ENCODE data around the gene PRICKLE2. TPM values are rescaled to one million over a fixed set of nuclear protein-coding genes. Genes with fewer than 3 reads are reported as not detected.

PRICKLE2 gene
- total RNA-seq, 1 donor from 2014 or later, result 5.1 TPM

DNA sequence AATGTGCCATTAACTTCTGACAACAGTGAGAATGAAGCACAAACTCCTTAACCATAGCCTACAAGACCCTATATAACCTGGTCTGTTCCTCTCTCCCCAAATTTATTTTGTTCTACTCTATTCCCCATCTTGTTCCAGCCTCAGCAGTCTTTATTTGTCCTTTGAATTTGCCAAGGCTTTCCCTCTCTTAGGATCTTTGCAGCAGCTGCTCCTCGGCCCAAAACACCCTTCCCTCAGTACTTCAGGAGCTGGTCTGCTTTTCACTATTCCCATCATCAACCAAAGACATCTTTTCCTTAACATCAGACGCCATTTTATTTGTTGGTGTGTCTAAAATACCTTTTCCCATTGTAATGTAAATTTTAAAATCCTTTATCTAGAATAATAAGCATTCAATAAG lies 10.2 kb downstream of the PRICKLE2 start:
- TF ChIP-seq, protein P1, sequence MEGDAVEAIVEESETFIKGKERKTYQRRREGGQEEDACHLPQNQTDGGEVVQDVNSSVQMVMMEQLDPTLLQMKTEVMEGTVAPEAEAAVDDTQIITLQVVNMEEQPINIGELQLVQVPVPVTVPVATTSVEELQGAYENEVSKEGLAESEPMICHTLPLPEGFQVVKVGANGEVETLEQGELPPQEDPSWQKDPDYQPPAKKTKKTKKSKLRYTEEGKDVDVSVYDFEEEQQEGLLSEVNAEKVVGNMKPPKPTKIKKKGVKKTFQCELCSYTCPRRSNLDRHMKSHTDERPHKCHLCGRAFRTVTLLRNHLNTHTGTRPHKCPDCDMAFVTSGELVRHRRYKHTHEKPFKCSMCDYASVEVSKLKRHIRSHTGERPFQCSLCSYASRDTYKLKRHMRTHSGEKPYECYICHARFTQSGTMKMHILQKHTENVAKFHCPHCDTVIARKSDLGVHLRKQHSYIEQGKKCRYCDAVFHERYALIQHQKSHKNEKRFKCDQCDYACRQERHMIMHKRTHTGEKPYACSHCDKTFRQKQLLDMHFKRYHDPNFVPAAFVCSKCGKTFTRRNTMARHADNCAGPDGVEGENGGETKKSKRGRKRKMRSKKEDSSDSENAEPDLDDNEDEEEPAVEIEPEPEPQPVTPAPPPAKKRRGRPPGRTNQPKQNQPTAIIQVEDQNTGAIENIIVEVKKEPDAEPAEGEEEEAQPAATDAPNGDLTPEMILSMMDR (conservative IDR thresholded peaks at IDR 0.05; ENCODE audit: low read depth, low read length), result no peak
- DNase-seq (ENCODE audit: low read depth), result no peak
- no peak overlapping the region for H3K4me3 ChIP-seq (ENCODE audit: low read depth, low read length)

DNA sequence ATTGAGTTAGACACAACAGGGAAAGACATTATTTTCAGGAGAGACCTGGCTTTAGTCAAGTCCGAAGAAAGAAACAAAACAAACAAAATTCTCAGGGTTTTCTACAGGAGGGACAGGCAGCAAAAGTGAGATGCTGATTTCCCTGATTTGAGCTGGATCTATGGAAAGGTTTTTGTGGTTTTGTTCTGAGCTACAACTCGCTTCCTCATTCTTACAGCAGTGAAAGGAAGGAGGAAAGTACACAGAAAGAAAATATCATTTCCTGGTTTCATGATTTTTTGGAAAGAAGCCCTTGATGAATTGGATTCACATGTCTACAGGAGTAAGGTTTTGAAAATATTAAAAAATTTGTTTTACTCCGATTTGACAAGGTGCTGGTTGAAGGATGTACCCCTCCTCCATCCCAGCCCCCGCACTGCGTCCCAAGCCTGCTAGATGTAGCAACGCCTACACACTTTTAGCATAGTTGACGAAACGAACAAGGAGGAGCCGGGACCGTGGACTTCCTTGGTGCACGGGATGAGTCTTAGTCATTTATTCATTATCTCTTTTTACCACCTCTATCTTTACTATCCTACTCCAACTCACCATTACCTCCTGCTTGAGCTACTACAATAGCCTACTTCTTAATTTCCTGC lies 10.8 kb downstream of the PRICKLE2 start:
- DNase-seq (ENCODE audit: low read depth), result no peak
- H3K4me3 ChIP-seq (ENCODE audit: low read depth, low read length), result no peak overlapping the region
- TF ChIP-seq, protein P1 (conservative IDR thresholded peaks at IDR 0.05; ENCODE audit: low read depth, low read length), result no peak

DNA sequence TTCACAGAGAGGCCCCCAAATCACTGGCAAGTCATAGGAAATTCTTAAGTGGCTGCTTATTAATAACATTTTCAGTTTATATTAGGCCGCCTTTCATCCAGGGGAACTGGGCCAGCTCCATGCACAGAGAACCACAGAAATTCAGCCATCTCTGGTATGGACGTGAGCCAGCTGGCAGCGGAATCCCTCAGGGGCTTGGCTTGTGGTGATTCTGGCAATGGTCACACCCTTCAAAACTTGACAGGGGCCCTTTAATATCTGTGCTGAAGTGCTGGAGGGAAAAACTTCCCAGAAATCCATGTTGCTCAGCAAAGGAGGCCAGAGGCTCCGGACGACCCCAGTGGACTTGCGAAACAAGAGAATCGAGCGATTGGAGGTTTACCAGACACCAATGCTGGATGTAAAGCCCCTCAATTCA lies 11.3 kb downstream of the PRICKLE2 start:
- no peak for DNase-seq (ENCODE audit: low read depth)
- TF ChIP-seq, protein P1 (conservative IDR thresholded peaks at IDR 0.05; ENCODE audit: low read depth, low read length), result no peak
- no peak overlapping the region for H3K4me3 ChIP-seq (ENCODE audit: low read depth, low read length)

DNA sequence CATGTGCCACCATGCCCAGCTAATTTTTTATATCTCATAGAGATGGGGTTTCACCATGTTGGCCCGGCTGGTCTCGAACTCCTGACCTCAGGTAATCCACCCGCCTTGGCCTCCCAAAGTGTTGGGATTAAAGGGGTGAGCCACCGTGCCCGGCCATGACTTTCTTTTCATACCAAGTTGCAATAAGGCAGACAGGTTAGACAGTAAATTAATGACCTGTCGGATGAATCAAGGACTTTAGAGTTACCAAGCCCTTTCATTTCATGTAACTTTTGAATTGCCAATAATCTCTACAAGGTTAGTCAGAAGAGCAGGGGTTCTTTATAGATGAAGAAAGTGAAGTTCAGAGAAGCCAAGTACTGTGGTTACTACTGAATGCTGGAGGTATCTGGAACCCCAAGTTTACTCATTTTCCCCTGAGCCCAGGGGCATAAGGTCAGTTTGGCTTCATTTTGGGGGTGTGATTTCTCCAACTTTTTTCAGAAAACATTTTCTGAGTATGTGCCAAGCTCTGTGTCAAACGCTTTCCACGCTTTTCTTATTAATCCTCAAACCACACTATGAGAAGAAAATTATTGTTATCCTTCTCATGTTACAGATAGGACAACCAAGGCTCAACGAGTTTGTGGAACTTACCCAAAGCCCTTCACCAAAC lies 11.9 kb downstream of the PRICKLE2 start:
- no peak overlapping the region for H3K4me3 ChIP-seq (ENCODE audit: low read depth, low read length)
- no peak for DNase-seq (ENCODE audit: low read depth)
- TF ChIP-seq, protein P1 (conservative IDR thresholded peaks at IDR 0.05; ENCODE audit: low read depth, low read length), result no peak

DNA sequence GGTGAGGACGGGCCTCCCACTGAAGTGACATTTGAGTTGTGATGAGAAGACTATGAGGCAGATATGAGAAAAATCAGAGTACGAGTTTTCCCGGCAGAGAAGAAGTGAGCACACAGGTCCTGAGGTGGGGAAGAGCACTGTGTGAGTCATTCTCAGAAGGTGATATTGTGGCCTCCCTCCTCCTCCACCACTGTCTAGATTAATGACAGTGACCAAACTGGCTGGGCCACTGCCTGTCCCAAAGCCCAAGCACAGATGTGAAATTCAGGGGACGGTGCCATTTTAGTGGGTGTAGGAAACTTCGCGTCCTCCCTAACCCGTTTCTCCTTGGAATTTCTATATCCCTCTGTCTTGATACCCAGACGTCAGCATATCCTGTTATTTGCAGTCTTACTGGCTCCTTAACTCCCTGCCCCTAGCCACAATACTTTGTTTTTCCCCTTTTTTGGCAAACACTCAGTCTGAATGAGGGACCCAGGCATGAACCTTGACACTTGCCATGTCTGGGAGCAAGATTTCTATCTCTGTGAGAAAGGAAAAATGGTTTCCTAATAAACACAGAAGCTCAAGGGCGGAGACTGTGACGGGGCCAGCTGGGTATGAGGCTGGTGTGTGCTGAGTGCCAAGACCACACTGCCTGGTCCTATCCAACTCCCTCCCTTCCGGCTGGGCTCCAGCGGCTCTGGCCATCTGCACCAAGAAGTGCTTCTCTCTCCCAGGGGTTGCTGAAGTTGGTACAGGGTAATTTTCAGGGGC lies 15.2 kb downstream of the PRICKLE2 start:
- no peak for DNase-seq (ENCODE audit: low read depth)
- TF ChIP-seq, protein P1 (conservative IDR thresholded peaks at IDR 0.05; ENCODE audit: low read depth, low read length), result no peak
- no peak overlapping the region for H3K4me3 ChIP-seq (ENCODE audit: low read depth, low read length)

DNA sequence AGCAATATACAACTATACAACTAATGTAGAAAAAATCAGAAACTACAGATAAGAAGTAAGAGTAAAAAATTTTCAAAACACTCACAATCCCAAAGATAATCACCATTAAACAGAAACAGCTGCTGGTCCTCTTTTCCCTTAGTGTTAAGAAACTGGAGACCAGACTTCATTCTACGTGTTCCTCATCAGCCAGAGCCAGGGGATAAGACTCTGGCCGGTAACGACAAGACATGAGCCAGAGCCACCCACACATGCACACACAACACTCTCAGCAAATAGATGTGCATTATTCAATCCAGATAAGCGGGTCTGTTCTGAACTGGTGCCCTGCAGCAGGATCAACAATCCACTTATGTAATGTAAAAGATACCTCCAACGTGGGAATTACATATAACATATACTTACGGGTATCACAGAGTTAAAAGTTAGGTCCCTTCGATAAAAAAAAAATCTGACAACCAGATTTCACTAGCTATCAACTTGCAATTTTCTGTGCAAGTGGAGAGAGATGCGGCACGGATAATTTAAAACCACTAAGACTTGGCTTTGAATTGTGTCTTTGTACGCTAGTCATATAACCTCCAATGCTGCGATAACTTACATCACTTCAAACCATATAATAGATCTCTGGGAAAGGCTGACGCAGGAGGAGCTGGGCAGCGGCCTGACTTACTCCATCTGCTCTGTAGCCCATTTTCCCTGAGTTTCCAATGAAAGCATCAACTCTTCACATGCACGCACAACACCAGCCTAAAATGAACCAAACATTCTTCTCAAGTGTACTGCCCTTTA lies 17.8 kb downstream of the PRICKLE2 start:
- no peak for DNase-seq (ENCODE audit: low read depth)
- TF ChIP-seq, protein P1 (conservative IDR thresholded peaks at IDR 0.05; ENCODE audit: low read depth, low read length), result no peak

More for the DNA sequence above, 17.8 kb downstream of the PRICKLE2 start:
- no peak overlapping the region for H3K4me3 ChIP-seq (ENCODE audit: low read depth, low read length)

Data from epithelial cell of proximal tubule (primary cell).